ENCODE results near the gene TMEM88. TPM values are rescaled to one million over a fixed set of nuclear protein-coding genes. Genes with fewer than 3 reads are reported as not detected.
"Not testable (repeated sequence)": the region's sequence is repeated elsewhere in the genome, so short reads cannot be mapped to it uniquely, and the experiment has no call there.

TMEM88 gene
- total RNA-seq, 4 donors from 2014 or later, result 0.91 to 5.9 (median 3.4) TPM

DNA sequence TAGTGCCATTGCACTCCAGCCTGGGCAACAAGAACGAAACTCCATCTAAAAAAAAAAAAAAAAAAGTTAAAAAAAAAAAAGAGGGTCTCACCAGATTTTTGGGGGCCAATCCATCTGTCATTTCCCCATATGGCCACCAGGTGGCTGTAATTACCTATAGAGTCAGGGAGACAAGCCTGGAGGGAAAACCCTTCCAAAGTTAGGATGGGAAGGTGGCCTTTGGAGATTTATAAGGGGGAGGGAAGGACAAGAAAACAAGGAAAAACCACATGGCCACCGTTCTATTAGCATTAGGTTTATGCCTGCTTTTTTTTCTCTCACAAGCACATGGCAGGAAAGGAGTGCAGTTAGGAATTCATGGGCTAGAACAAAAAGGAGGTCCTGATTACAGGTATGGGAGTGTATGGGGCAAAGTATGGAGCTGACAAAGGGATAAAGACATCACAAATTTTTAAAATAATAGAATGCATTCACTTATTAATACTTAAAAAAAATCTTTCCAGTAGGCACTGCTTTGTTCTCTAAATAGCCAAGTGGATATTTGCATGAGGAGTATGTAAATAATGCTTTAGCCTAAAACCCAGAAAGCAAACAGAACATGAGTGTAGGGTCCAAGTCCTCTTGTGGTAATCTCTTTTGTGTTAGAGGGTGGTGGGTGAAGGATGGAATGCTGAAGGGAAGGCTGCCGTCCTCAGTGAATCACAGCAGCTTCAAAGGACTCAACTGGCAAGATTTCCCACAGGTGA, 8.0 kb downstream of the TMEM88 start:
- peak in 1 of 2 donors; percentile 81 for DNase-seq (ENCODE audit: low spot score in 2 of 2)
- no peak overlapping the region for H3K4me3 ChIP-seq (ENCODE audit: low read depth, poor library complexity, severe bottlenecking)
- intact Hi-C loops (cut with DNase I; ENCODE audit: low total_unique reads), result loop anchor here (5.0 kb wide), 2 partner anchors 34 to 49 kb away; no protein-coding TSS in a partner anchor
- 28 to 31% methylated on average over 3 of the region's 3 CpGs for WGBS, 2 donors
- TF ChIP-seq, protein P1, sequence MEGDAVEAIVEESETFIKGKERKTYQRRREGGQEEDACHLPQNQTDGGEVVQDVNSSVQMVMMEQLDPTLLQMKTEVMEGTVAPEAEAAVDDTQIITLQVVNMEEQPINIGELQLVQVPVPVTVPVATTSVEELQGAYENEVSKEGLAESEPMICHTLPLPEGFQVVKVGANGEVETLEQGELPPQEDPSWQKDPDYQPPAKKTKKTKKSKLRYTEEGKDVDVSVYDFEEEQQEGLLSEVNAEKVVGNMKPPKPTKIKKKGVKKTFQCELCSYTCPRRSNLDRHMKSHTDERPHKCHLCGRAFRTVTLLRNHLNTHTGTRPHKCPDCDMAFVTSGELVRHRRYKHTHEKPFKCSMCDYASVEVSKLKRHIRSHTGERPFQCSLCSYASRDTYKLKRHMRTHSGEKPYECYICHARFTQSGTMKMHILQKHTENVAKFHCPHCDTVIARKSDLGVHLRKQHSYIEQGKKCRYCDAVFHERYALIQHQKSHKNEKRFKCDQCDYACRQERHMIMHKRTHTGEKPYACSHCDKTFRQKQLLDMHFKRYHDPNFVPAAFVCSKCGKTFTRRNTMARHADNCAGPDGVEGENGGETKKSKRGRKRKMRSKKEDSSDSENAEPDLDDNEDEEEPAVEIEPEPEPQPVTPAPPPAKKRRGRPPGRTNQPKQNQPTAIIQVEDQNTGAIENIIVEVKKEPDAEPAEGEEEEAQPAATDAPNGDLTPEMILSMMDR (IDR thresholded peaks at IDR 0.05), result peak in 1 of 3 donors; percentile 67
- no peak for TF ChIP-seq POLR2A (IDR thresholded peaks at IDR 0.05)

GRCh38 chr17:7864384-7864783, 9.5 kb downstream of the TMEM88 start:
- peak in 1 of 2 donors; percentile 26 for DNase-seq (ENCODE audit: low spot score in 2 of 2)
- H3K4me3 ChIP-seq (ENCODE audit: low read depth, poor library complexity, severe bottlenecking), result not testable (repeated sequence)
- WGBS, 2 donors, result 60 to 64% methylated on average over 5 of the region's 5 CpGs
- intact Hi-C loops (cut with DNase I; ENCODE audit: low total_unique reads), result loop anchor here (5.0 kb wide), 2 partner anchors 33 to 48 kb away; no protein-coding TSS in a partner anchor

- intact Hi-C loops (cut with DNase I; ENCODE audit: low total_unique reads), result loop anchor here (5.0 kb wide), 3 partner anchors 32 to 122 kb away; no protein-coding TSS in a partner anchor
- peak in 1 of 2 donors; percentile 23 for DNase-seq (ENCODE audit: low spot score in 2 of 2)
- no peak overlapping the region for H3K4me3 ChIP-seq (ENCODE audit: low read depth, poor library complexity, severe bottlenecking)
- 81 to 91% methylated on average over 5 of the region's 5 CpGs for WGBS, 2 donors
- no peak for TF ChIP-seq POLR2A (IDR thresholded peaks at IDR 0.05)
- TF ChIP-seq, protein P1 (IDR thresholded peaks at IDR 0.05), result no peak
These were observed 10.3 kb downstream of the TMEM88 start for GRCh38 chr17:7864995-7865650.

DNA sequence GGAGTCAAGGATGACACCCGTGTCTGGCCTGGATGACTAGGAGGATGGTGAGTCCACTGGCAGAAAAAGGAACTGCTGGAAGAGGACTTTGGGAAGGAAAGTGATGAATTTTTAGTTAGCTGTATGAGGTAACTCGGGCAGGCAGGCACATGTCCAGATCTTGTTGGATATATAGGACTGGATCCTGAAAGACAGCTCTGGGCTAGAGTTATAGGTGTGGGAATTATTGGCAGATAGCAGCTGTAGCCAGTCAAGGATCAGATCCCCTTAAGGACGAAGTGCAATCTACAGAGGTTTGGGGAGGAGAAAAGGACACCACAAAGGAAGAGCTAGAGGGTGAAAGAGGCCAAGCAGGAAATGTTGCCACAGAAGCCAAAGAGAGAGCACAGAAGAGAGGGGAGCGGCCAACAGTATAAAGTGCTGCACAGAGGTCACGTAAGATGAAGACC, 13.0 kb downstream of the TMEM88 start:
- no peak for TF ChIP-seq POLR2A (IDR thresholded peaks at IDR 0.05)
- TF ChIP-seq, protein P1 (IDR thresholded peaks at IDR 0.05), result no peak
- intact Hi-C loops (cut with DNase I; ENCODE audit: low total_unique reads), result loop anchor here (5.0 kb wide), 1 partner anchor 119 kb away; no protein-coding TSS in a partner anchor
- no peak overlapping the region for H3K4me3 ChIP-seq (ENCODE audit: low read depth, poor library complexity, severe bottlenecking)
- WGBS, 2 donors, result 43 to 48% methylated on average over 5 of the region's 5 CpGs
- peak in 1 of 2 donors; percentile 48 for DNase-seq (ENCODE audit: low spot score in 2 of 2)

DNA sequence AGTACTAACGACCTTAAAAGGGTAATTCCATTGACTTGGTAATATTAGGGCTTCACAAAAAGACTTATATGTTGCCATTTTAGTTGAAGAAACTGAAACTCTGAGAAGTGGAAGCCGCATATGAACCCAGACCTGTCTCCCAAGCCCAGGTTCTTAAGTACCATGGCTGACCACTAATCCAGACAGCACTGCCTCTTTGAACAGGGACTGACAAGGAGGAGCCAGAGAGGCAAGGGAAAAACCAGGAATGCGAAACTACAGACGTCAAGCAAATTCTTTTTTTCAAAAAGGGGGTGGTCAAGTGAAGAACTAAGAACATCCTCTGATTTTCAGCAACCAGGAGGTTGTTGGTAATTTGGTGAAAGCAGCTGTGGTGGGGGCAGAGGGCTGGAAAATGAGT, 18.2 kb downstream of the TMEM88 start:
- peak in 1 of 2 donors; percentile 6 for DNase-seq (ENCODE audit: low spot score in 2 of 2)
- 66 to 75% methylated on average over 4 of the region's 4 CpGs for WGBS, 2 donors
- TF ChIP-seq POLR2A (IDR thresholded peaks at IDR 0.05), result no peak
- TF ChIP-seq, protein P1 (IDR thresholded peaks at IDR 0.05), result no peak
- intact Hi-C loops (cut with DNase I; ENCODE audit: low total_unique reads), result no loop called here
- no peak overlapping the region for H3K4me3 ChIP-seq (ENCODE audit: low read depth, poor library complexity, severe bottlenecking)

DNA sequence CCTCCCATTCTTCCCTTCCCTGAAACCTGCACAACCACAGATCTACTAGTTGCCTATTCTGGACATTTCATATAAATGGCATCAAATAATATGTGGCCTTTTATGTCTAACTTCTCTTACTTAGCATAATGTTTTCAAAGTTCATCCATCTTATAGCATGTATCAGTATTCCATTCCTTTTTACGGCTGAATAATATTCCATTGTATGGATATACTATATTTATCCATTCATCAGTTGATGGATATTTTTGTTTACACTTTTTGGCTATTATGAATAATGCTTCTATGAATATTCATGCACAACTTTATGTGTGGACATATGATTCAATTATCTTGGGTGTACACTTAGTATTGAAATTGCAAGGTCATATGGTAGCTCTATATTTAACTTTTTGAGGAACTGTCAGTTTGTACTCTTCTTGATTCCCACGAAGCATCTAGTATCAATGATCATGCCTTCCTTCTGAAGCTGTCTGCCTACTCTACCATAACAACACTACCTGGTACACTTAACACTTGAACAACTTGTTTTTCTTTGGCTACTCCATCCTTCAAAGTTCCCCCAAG, 21.0 kb downstream of the TMEM88 start:
- TF ChIP-seq POLR2A (IDR thresholded peaks at IDR 0.05), result no peak
- TF ChIP-seq, protein P1 (IDR thresholded peaks at IDR 0.05), result no peak
- intact Hi-C loops (cut with DNase I; ENCODE audit: low total_unique reads), result no loop called here
- DNase-seq (ENCODE audit: low spot score in 2 of 2), result no peak
- H3K4me3 ChIP-seq (ENCODE audit: low read depth, poor library complexity, severe bottlenecking), result no peak overlapping the region
- WGBS, 2 donors, result 79% methylated on average over 2 of the region's 2 CpGs
